GM21526 (cell line): ENCODE data around the gene PTPDC1.

Experiments used
- ATAC-seq: cut with Tn5 transposase; IDR thresholded peaks from one replicate; pipeline ENCODE4 v1.9.1; 2021; ENCODE audit warnings: moderate library complexity; ENCODE audit not compliant: unreplicated experiment, low FRiP score

Gene PTPDC1, protein sequence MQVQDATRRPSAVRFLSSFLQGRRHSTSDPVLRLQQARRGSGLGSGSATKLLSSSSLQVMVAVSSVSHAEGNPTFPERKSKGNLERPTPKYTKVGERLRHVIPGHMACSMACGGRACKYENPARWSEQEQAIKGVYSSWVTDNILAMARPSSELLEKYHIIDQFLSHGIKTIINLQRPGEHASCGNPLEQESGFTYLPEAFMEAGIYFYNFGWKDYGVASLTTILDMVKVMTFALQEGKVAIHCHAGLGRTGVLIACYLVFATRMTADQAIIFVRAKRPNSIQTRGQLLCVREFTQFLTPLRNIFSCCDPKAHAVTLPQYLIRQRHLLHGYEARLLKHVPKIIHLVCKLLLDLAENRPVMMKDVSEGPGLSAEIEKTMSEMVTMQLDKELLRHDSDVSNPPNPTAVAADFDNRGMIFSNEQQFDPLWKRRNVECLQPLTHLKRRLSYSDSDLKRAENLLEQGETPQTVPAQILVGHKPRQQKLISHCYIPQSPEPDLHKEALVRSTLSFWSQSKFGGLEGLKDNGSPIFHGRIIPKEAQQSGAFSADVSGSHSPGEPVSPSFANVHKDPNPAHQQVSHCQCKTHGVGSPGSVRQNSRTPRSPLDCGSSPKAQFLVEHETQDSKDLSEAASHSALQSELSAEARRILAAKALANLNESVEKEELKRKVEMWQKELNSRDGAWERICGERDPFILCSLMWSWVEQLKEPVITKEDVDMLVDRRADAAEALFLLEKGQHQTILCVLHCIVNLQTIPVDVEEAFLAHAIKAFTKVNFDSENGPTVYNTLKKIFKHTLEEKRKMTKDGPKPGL

DNA sequence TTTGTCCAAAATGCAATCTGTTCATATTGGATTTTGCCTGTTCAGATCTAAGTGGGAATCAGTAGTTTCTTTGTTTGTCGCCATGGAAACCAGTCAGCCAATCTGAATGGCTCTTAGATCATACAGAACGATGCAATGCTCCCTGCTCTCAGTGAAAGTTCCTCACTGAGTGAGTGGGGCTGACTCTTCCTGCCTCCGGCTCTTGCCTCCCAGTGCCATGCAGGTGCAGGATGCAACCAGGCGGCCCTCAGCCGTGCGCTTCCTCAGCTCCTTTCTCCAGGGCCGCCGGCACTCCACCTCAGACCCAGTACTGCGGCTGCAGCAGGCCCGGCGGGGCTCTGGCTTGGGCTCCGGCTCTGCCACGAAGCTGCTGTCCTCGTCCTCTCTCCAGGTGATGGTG, at the start of gene PTPDC1:
TSS of gene PTPDC1 (plus strand) at position 151 of the 400 bp plus-strand sequence. CDS start at position 218, 67 bp downstream.
- ATAC-seq = no peak

DNA sequence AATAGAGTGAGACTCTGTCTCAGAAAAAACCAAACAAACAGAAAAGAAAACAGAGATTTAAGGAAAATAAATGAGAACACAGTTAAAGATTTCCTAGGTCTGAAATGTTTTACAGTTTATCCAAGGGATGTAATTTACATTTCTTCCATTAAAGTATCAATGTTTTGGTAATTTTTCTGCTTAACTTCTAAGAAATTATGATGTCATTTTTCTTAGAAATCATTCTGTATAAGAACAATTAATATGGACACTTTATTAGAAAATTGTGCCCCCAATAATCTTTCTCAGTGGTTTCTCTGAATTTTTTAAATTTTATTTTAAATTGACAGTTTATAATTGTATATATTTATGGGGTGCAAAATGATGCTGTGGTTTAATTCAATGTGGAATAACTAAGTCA, 49.8 kb upstream of the PTPDC1 start:
- ATAC-seq = no peak

DNA sequence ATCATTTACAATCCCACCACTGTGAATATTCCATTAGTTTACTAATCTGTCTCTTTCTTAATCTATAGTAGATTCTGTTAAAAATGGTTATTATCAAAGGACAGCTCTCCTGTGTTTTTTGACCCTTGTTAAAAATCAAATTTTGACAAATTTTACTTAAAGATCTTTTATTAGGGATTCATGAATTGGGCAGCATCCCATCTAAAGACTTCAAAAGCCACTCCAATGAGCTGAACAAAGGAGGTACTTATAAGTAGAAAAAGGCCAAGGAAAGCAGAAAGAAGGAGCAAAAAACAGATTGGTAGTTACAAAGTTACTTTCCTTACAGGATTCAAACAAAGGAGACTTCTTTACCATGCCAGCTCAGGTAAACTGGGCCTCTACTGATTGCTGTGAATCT, 44.5 kb upstream of the PTPDC1 start:
- no peak for ATAC-seq

DNA sequence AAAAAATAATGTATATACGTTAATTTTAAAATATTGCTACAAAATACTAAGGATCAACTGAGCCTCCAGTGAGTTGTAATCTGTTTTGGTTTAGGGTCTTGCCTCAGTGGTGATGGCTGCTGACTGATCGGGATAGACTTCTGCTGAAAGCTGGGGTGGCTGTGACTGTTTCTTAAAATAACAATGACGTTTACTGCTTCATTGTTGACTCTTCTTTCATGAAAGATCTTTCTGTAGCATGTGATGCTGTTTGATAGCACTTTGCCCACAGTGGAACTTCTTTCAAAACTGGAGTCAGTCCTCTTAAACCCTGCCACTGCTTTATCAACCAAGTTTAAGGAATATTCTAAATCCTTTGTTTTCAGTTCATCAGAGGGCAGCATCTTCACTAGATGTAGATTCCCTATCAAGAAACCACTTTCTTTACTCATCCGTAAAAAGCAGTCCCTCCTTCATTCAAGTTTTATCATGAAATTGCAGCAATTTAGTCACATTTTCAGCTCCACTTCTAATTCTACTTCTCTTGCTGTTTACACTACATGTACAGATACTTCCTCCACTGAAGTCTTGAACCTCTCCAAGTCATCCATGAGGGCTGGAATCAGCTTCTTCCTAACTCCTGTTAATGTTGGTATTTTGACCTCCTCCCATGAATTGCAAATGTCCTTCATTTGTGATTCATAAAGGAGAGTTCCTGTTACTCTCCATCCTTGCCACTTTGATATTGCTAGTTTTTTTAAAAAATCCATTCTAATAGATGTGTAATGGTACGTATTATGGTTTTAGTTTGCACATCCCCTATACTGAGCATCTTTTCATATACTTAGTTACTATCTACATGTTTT, 41.5 kb upstream of the PTPDC1 start:
- no peak for ATAC-seq

DNA sequence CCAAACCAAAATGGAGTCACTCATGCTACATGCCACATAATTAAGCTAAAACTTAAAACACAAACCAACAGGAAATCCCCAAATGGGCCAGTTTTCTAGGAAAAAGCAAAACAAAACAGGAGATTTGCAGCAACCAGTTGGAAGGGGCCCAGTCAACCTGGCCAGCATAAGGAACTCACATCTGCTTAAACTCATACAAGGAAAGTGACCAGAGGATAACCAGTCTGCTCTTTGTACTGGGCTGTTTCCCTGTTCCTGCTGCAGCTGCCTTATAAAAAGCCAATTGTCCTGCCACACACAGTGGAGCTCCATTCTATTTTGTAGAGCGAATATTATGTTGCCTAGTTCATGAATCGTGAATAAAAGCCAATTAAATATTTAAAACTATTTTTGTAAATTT, 29.5 kb upstream of the PTPDC1 start:
- ATAC-seq = no peak

DNA sequence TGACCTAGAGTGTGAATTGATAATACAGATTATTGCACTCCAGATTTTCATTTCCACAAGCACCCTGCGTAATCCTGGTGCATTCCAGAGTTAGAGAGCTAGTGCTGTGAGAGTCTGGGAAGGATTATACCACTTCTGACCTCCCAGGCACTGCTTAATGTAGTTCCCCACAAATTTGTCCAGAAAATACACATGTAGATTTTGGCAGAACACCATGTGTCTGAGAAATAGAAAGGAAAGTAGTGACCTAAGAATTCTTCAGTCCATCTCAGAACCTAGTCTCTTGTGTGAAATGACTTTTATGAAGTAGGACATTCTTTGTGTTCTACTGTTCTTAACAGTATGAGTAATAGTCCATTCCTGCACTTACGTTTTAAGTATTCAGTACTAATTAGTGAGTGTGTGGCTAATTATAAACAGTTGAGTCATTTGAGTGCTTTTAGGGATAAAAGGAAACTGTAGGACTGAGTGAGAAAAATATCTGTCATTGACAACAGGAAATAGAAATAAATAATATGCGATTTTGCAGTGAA, 27.8 kb upstream of the PTPDC1 start:
- no peak for ATAC-seq

DNA sequence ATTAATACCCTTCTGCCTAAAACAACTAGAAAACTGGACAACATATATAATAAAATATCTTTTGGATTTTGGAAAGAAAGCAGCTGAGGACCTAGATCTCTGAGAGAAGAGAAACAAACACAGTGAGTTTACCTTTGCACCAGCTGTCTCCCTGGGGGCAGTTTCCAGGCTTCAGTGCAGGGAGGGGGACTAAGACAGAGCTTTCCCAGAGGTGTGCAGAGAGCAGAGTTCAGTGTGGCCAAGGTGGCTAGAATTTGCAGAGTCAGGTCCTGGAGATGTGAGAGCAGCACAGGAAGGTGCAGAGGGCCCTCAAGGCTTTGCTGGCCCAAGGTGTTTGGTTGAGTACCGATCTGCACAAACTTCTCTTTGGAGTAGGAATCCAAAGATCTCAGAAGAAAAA, 26.3 kb upstream of the PTPDC1 start:
- ATAC-seq = no peak

DNA sequence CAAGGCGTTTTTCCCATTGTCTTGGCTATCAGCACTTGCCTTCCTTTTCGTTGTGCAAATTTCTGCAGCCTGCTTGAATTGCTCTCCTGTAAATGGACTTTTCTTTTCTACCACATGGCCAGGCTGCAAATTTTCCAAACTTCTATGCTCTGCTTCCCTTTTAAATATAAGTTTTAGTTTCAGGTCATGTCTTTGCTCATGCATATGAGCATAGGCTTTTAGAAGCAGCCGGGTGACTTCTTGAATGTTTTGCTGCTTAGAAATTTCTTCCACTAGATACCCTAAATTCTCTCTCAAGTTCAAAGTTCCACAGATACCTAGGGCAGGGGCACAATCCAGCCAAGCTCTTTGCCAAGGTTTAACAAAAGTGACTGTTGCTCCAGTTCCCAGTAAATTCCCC, 22.4 kb upstream of the PTPDC1 start:
- ATAC-seq = no peak

DNA sequence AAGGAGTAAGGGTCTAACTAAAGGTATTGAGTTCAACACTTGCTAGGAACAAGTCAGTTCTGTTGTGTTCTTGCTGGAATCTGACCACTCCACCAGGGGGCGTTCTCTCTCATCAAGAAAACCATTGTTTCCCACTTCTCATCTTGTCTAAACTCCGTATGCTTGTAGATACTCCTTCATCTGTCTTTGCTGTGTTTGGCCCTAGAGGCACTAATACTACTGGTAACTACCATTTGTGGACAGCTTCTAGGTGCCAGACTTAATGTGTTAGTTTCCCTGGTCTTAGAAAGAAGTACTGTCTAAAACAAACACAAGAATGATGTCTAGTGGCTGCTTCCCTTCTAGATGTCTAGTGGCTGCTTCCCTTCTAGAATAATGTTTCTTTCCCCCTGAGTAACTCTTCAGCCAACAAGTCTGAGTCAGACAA, 18.7 kb upstream of the PTPDC1 start:
- no peak for ATAC-seq

DNA sequence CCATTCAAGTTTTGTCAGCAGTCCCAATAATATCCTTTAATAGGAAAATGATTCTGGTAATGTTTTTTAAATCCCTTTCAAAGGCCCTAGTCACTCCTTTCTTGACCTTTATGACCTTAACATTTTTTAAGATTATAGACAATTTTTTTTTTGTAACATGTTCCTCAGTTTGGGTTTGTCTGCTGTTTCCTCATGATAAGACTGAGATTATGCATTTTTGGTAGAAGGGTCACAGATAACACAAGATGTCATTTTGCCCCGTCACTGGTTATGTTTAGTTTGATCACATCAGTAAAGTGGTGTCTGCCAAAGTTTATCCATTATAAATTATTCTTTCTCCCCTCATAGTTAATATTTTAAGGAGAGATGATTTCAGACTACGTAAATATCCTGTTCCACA, 16.0 kb upstream of the PTPDC1 start:
- no peak for ATAC-seq

DNA sequence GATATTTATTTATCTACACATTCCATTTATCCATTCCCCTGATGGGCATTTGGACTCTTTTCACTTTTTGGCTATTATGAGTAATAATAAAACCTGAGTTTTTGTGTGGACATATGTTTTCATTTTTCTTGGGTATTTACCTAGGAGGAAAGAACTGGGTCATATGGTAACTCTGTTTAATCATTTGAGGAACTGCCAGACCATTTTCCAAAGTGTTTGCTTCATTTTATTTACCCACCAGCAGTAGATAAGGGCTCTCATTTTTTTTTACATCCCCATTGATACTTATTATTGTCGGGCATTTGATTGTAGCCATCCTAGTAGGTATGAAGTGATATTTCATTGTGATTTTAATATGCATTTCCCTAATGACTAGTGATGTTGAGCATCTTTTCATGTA, 7.7 kb upstream of the PTPDC1 start:
- ATAC-seq = no peak

DNA sequence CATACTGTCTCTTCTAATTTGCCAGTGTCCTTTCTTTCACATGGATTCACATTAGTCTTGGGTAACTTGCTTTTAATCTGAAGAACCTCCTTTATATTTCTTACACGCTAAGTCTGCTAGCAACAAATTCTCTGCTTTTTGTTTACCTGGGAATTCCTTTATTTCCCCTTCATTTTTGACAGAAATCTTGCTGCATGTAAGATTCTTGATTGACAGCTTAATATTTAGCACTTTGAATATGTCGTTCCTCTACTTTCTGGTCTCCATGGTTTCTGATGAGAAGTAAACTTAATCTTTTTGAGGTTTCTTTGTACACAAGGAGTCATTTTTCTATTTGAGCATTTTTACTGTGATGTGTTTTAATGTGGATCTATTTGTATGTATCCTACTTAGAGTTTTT, 6.2 kb upstream of the PTPDC1 start:
- ATAC-seq = no peak

DNA sequence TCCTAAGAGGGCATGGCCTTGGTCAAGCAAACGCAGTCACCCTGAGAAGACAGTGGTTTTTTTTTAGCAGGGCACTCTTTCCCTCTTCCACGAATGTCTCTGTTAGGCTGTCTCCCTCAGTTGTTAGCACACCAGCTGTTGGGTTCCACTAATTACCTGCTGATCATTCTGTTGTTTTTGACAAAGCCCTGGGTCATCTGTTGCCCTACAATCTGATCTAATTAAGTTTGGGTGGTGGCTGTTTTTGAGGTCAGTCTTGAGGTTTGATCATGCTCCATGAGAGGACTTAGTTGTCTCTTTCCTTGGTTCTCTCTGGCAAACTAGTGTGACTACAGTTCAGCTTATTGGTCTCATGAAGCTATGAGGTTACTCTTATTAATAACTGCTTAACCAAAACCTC, 5.0 kb upstream of the PTPDC1 start:
- no peak for ATAC-seq

DNA sequence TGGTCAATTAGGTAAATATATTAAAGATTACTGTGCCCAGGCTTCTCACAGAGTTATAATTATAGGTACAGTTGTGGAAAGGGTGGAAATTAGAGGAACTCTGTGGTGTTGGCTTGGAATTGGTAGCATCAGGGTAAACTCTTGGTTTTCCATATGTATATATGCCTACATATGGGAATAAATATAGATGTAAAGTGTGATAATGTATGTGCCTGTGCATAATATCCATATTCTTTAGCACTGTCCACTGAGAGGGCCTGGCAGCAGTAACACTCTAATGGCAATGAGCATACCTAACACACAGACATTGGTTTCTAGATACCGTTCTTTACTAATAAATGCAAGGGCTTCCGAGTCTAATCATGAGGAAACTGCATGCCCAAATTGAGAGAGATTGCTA, 4.0 kb upstream of the PTPDC1 start:
- ATAC-seq = no peak

DNA sequence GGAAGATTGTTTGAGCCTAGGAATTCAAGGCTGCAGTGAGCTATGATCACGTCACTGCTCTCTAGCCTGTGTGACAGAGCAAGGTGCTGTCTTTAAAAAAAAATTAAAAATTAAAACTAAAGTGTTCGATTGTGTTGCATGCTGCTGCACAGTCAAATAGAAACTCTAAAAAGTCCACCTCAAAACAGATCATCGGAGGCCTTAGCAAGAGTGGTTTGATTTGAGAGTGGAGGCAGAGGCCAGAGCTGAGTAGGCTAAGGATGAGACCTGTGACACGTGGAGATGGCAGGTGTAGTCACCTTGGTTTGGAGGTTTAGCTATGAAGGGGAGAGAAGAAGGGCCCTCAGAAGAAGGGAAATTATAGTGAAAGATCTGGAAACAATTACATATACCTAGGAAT, 2.8 kb upstream of the PTPDC1 start:
- ATAC-seq = no peak

DNA sequence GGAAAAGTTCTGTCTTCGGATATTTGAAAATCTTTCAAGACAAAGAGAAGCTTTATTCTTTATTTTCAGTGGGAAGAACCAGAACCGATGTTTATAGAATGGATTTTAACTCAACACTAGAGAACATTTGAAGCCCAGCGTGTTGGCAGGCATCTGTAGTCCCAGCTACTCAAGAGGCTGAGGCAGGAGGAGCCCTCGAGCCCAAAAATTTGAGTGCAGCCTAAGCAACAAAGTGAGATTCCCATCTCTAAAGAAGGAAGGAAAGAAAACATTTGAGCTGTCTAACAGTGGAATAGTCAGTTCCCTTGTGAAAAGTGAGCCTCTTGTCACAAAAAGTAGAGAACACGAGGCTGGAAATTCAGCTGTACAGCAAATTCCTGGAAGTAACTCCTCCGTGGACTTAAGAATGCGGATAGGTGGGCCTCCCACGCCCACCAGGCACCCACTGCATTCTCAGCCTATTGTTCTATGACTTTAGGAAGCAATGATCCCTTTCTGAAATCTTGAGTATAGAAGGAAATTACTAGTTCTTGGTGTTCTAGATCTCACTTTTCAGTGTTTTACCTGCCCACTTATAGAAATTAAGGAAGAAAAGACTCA, 2.3 kb upstream of the PTPDC1 start:
- ATAC-seq = no peak

DNA sequence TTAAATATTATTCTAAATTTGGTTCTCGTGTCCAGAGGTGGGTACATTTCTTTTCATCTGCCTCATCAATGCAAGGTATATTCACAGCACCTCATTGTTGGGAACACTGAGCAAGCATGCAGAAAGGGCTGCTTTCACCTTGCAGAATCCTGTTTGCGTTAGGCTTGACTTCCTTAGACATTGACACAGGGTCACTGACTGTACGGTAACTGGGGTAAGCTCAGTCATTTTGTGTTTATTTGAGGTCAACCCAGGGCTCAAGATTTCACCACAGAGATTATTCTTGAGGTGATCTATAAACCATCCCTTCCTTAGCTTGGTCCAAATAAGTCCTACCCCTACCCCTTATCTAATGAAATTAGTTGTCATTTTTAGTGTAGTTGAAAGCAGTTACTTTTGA, 1.7 kb upstream of the PTPDC1 start:
- no peak for ATAC-seq

DNA sequence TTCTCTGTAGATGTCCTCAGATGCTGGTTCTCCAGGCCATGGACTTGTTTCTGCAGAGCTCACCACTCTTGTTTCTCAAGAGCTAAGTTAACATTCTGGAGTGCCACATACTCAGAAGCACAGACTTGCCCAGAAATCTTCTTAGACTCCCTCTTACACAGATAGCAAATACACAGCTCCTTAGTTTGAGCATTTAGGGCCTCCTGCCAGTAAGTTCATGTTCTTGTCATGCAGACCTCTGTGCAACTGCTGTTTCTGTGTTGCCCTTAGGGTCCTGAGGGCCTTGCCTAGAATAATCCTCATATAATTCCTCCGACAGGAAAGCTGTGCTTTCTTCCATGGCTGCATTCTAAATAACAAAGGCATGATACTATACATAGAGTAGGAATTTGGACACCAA, 1.3 kb upstream of the PTPDC1 start:
- ATAC-seq = no peak

DNA sequence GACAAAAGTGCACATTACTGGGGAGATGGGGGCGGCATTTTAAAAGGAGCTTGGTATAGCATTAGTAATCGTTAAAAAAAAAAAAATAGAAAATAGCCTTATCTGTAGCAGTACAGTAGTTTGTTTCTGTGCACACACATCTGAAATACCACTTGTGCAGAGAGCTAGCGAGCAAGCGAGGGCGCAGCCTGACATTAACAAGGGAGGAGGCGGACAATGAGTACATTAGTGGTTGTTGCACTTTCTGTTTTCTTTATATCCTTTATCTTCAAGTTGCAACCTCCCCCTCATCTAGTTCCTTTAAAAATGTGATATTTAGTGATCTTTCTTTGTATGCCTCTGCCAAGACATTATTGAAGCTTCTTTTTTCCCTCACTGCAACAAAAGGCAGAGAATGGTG, 880 bp upstream of the PTPDC1 start:
- ATAC-seq = no peak

DNA sequence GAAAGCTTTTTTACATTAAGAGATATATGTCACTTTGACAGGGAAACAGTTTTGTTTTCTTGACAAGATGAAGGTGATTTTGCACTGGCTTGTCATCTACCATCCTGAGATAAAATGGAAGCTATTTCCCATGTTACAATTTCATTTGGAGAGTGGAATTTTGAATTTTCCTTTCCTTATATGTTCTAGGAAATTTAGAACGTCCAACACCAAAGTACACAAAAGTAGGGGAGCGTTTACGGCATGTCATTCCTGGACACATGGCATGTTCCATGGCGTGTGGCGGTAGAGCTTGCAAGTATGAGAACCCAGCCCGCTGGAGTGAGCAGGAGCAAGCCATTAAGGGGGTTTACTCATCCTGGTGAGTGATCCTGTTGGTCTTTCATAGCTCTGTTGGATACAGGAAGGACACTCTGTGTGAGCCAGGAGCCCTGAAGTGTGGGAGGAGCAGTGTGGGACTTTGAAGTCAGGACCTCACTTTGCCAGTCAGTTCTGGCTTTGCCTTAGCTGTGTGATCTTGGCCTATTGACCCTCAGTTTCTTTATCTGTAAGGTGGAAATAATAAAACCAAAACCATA, 887 bp downstream of the PTPDC1 start:
- no peak for ATAC-seq
